Tibial nerve (tissue), 4 donors: ENCODE results near the gene CEACAM7. TPM values are rescaled to one million over a fixed set of nuclear protein-coding genes. Genes with fewer than 3 reads are reported as not detected.

Experiments
- DNase-seq, 2 donors: peaks; one replicate each; pipeline ENCODE4 v3.0.0-alpha.2; 2019; ENCODE audit warnings: low spot score in 2 of 2
- H3K27ac ChIP-seq, 4 donors: fragments of 200-600 bp; sonication (generic) in 3 of 4; one replicate each; pipeline ENCODE4 v1.5.1; 2017 to 2019; ENCODE audit warnings: mild to moderate bottlenecking in 1 of 4
- H3K27me3 ChIP-seq, 2 donors: fragments of 200-600 bp; sonication (generic) in 1 of 2; one replicate each; pipeline versions ENCODE4 v1.5.1 to v1.6.0; 2017 to 2019
- H3K36me3 ChIP-seq, 3 donors: fragments of 200-600 bp; sonication (generic); one replicate each; pipeline ENCODE4 v1.5.1; 2018 to 2019
- H3K4me1 ChIP-seq, 4 donors: fragments of 200-600 bp; sonication (generic) in 3 of 4; one replicate each; pipeline ENCODE4 v1.5.1; 2017 to 2019
- H3K4me3 ChIP-seq, 4 donors: fragments of 200-600 bp; sonication (generic) in 3 of 4; one replicate each; pipeline ENCODE4 v1.5.1; 2017 to 2019; ENCODE audit warnings: mild to moderate bottlenecking in 1 of 4, moderate library complexity in 1 of 4
- H3K9me3 ChIP-seq, 4 donors: fragments of 200-600 bp; sonication (generic) in 3 of 4; one replicate each; pipeline ENCODE4 v1.5.1; 2017 to 2019
- EP300 ChIP-seq, 2 donors: sonication (generic); formaldehyde crosslinking; IDR thresholded peaks; one replicate each; pipeline ENCODE4 v1.6.1; 2017; ENCODE audit warnings: antibody characterized with exemption in 2 of 2, mild to moderate bottlenecking in 1 of 2
- POLR2A ChIP-seq, 2 donors: fragments of 450-650 bp; IDR thresholded peaks; one replicate each; pipeline ENCODE4 v1.6.1; 2017; ENCODE audit warnings: antibody characterized with exemption in 2 of 2, mild to moderate bottlenecking in 2 of 2, moderate library complexity in 2 of 2
- WGBS, 2 donors: methylation state at CpG; one replicate each; pipeline ENCODE4 v1.1.5; 2018; 5-methylcytosine and 5-hydroxymethylcytosine counted together
- total RNA-seq, 4 donors: library from RNA; depleted of rRNA; stranded (reverse); fragments of >200 nt; gene quantifications; one replicate each; pipeline ENCODE4 v1.1.0, GENCODE V29; 2016
- TF ChIP-seq, protein P1 (sequence below), 5 experiments: fragments of 200-600 bp in 3 of 5; fragments of 450-650 bp in 2 of 5; sonication (generic) in 3 of 5; IDR thresholded peaks; one replicate each; pipeline ENCODE4 v1.5.1; 2016 to 2019; ENCODE audit warnings: antibody characterized with exemption in 5 of 5, mild to moderate bottlenecking in 3 of 5, moderate library complexity in 2 of 5

The CEACAM7 gene
- total RNA-seq, 4 donors from 2014 or later: not detected

DNA sequence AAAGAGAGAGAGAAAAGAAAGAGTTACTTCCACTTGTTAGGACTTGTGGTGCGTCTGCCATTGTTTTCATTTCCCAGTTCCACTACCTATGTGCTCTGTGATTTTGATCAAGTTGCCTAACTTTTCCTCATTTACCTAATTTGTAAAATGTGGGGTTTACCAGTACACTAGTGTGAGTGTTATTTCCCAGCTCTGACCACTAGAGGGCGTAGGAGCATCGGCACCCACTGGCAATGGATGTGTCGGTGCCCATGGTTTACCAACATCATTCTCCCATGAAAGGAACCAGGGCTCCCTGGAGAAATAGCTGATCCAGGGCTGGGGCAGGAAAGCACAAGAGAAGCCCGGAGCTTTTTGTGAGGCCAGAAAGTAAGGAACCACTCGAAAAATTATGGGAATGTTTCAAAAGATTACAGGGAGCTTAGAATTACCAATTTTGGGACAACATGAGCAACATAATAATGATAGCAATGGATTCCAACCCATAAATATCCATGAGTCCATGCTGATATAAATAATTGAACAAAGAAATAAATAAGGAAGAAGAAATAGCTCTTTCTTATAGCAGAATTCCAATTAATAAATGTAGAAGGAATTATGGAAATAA, 46.1 kb downstream of the CEACAM7 start:
- Histone ChIP-seq H3K36me3 (no peaks in the 10 kb centered on the region), H3K9me3 (no peaks in the 10 kb centered on the region), H3K4me1 (no peaks in the 10 kb centered on the region), H3K27ac (no peak overlapping the region), H3K27me3 (no peaks in the 10 kb centered on the region), H3K4me3 (no peak overlapping the region)
- peak; percentile 30 to 73 for DNase-seq
- no peak for TF ChIP-seq POLR2A (IDR thresholded peaks at IDR 0.05)
- TF ChIP-seq EP300 (IDR thresholded peaks at IDR 0.05): no peak
- TF ChIP-seq, protein P1, sequence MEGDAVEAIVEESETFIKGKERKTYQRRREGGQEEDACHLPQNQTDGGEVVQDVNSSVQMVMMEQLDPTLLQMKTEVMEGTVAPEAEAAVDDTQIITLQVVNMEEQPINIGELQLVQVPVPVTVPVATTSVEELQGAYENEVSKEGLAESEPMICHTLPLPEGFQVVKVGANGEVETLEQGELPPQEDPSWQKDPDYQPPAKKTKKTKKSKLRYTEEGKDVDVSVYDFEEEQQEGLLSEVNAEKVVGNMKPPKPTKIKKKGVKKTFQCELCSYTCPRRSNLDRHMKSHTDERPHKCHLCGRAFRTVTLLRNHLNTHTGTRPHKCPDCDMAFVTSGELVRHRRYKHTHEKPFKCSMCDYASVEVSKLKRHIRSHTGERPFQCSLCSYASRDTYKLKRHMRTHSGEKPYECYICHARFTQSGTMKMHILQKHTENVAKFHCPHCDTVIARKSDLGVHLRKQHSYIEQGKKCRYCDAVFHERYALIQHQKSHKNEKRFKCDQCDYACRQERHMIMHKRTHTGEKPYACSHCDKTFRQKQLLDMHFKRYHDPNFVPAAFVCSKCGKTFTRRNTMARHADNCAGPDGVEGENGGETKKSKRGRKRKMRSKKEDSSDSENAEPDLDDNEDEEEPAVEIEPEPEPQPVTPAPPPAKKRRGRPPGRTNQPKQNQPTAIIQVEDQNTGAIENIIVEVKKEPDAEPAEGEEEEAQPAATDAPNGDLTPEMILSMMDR (IDR thresholded peaks at IDR 0.05): peak; percentile 38 to 66 (median 50)
- WGBS, 2 donors: 6 to 11% methylated on average over 6 of the region's 6 CpGs

DNA sequence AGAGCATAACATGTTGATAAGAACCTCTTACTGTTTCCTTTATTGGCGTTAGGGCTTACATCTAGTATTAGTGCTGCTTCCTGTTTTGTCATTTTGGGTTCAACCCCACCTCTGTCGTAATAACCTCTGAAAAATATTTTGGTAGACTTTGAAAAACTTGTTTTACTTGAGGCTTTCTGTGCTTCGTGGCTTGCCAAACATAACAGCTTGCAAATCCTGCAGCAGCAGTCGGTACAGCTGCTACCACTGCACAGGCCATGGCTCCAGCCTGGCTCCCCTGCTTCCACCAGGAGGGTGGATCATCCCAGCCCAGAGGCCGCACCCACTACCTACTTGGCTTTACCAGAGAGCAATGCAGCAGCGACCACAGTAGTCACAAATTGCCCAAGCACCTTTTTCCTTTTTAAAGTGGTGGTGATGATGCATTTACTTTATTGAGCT, 49.4 kb downstream of the CEACAM7 start:
- TF ChIP-seq EP300 (IDR thresholded peaks at IDR 0.05): no peak
- TF ChIP-seq POLR2A (IDR thresholded peaks at IDR 0.05): no peak
- DNase-seq: no peak
- WGBS, 2 donors: 43 to 50% methylated on average over 6 of the region's 6 CpGs
- Histone ChIP-seq H3K9me3 (peaks cover 0 to 5% (median 0%) of the 10 kb centered on the region in 4 donors), H3K4me1 (no peaks in the 10 kb centered on the region), H3K27me3 (no peaks in the 10 kb centered on the region), H3K4me3 (no peak overlapping the region), H3K36me3 (no peaks in the 10 kb centered on the region), H3K27ac (no peak overlapping the region)

DNA sequence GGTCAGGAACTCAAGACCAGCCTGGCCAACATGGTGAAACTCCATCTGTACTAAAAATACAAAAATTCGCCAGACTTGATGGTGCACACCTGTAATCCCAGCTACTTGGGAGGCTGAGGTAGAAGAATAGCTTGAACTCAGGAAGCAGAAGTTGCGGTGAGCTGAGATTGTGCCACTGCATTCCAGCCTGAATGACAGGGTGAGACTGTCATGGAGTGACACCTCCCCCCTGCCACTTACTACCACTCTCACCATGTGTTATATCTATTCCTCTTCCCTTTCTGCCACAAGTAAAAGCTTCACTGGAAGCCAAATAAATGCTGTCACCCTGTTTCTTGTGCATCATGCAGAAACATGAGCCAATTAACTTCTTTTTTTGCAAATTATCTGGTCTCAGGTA, 50.6 kb downstream of the CEACAM7 start:
- peaks cover 0 to 15% (median 0%) of the 10 kb centered on the region in 4 donors for H3K9me3 ChIP-seq
- no peak for DNase-seq
- no peaks in the 10 kb centered on the region for H3K27me3 ChIP-seq
- no peaks in the 10 kb centered on the region for H3K36me3 ChIP-seq
- no peak overlapping the region for H3K27ac ChIP-seq
- 52 to 57% methylated on average over 2 of the region's 2 CpGs for WGBS, 2 donors
- H3K4me3 ChIP-seq: no peak overlapping the region
- no peaks in the 10 kb centered on the region for H3K4me1 ChIP-seq
- no peak for TF ChIP-seq EP300 (IDR thresholded peaks at IDR 0.05)
- TF ChIP-seq POLR2A (IDR thresholded peaks at IDR 0.05): no peak
- TF ChIP-seq, protein P1 (IDR thresholded peaks at IDR 0.05): no peak

DNA sequence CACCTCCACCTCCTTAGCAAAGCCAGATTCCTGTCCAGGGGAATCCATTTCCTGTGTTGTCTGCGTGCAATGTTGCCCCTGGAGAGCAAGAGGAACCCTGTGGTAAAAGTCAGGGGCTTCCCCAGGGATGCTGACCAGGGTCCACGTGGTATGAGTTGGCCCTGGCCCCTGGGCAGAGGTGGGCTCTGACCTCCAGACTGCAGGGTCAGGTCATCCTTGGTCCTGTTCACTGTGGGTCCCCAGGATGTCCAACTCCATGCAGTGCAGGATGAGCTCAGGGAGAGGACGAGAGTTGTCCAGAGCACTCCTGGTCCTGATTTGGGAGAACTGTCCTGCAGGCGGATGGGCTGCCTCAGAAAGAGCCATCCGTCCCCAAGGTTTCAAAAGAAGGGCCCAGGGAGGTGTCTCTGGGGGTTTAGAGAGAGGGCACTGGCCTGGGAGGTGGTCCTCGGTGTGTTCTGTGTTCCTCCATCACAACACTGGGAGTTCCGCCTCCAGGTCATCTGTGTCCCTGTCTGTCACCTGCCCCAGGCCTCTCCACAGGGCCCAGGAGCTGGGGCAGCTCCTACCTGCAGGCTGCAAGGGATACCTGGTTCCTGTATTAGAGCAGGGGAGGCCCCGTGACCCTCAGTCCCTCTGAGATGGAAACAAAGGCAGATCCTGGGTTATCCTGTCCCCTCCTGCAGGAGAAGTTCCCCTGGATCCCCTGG, 59.9 kb downstream of the CEACAM7 start:
- Histone ChIP-seq H3K36me3 (no peaks in the 10 kb centered on the region), H3K9me3 (peaks cover 0 to 29% (median 0%) of the 10 kb centered on the region in 4 donors), H3K4me1 (no peaks in the 10 kb centered on the region), H3K27ac (no peak overlapping the region), H3K27me3 (no peaks in the 10 kb centered on the region), H3K4me3 (no peak overlapping the region)
- WGBS, 2 donors: 54 to 81% methylated on average over 6 to 7 of the region's 8 CpGs
- TF ChIP-seq, protein P1 (IDR thresholded peaks at IDR 0.05): no peak
- no peak for TF ChIP-seq EP300 (IDR thresholded peaks at IDR 0.05)
- TF ChIP-seq POLR2A (IDR thresholded peaks at IDR 0.05): no peak
- DNase-seq: no peak

DNA sequence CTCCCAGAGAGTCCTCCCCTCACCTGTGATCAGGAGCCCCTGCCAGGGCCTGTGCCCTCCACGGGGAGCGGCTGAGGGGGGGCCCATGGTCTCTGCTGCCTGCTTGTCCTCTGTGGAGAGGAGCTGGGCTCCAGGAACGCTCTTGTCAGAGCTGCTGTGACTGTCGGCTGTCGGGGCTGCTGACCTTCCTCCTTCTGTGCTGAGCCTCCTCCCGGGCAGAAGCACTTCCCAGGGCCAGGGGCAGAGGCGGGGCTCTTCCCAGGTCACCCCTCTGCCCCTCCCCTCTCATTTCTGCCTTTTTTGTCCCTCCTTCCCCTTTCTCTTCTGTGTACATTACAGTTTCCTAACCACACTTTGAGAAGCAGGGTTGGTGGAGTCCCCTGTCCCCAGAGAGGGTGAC, 61.2 kb downstream of the CEACAM7 start, which contains the start of gene CEACAM4:
Gene CEACAM4 (minus strand): TSS at position 198 of the 400 bp plus-strand sequence. CDS start 111 bp downstream, at position 87.
- Histone ChIP-seq H3K27ac (peak within 1 kb of the TSS in 1 of 4 donors; percentile 12), H3K4me1 (no peaks in the 10 kb centered on the region), H3K4me3 (peak within 1 kb of the TSS in 2 of 4 donors; percentile 12 to 34), H3K36me3 (no peaks in the 10 kb centered on the region), H3K27me3 (no peaks in the 10 kb centered on the region), H3K9me3 (peaks cover 0 to 18% (median 0%) of the 10 kb centered on the region in 4 donors)
- 39 to 40% methylated on average over 7 of the region's 7 CpGs for WGBS, 2 donors
- TF ChIP-seq EP300 (IDR thresholded peaks at IDR 0.05): peak in 1 of 2 donors; percentile 24
- TF ChIP-seq, protein P1 (IDR thresholded peaks at IDR 0.05): no peak
- peak; percentile 15 to 34 for TF ChIP-seq POLR2A (IDR thresholded peaks at IDR 0.05)
- DNase-seq: peak in 1 of 2 donors; percentile 11
